ENCODE measurements around the gene SYNE1. TPM values are rescaled to one million over a fixed set of nuclear protein-coding genes. Genes with fewer than 3 reads are reported as not detected.

The SYNE1 gene
- polyA plus RNA-seq, 4 donors = 49.9 to 88.5 (median 86.0) TPM

DNA sequence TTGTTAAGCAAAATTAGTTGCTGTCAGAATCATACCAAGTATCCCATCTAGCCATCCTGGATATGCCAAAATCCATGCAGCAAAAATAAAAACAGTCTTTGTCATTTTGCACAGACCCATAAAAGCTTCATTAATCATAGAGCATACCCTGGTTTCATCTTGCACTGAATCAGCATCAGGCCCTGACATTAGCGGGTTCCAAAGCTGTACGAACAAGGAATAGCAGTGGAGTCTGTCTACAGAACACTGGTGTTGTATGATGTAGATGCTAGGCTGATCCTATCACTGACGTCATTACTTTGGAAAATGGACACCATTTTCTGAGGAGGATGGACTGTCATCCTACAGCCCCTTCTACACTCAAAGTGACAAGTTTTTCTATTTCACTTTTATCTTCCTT, 514.1 kb downstream of the SYNE1 start:
- no peak for DNase-seq (ENCODE audit: low read depth in 4 of 4, low spot score in 3 of 4)

DNA sequence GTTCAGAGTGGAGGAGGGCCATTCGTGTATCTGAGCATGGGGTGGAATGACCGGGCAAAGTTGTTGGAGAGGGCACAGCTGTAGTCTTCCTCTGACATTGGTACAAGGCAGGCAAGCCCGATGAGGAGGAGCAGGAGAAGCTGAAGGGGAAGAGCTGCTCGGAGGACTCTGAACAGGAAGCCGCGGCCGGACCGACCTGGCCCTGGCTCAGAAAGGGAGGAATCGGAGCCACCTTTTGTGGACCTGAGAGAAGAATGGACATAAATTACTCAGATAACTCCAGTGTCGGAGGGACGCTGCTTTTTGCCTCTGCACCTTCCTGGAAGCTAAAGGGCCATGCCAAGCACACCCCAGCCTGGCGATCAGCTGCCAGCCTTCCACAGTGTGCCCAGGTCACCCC, 514.7 kb downstream of the SYNE1 start:
- DNase-seq (ENCODE audit: low read depth in 4 of 4, low spot score in 3 of 4) = no peak

DNA sequence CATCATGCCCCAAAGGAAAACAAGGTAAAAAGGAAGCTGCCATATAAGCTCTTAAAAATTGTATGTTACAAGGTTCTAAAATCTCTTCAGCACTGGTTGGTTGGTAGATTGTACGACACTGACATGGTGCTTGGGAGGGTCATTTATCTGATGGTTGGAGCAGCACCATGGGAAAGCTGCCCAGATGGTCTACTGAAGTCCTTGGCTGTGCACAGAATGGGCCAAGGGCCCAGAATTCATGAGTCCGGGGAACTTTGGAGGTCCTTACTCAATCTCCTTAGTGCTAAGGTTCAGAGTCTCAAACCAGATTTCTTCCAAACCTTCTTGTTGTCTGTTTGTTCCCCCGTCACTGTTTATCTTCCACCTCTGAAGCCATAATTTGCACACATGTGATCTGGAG, 515.3 kb downstream of the SYNE1 start:
- no peak for DNase-seq (ENCODE audit: low read depth in 4 of 4, low spot score in 3 of 4)

DNA sequence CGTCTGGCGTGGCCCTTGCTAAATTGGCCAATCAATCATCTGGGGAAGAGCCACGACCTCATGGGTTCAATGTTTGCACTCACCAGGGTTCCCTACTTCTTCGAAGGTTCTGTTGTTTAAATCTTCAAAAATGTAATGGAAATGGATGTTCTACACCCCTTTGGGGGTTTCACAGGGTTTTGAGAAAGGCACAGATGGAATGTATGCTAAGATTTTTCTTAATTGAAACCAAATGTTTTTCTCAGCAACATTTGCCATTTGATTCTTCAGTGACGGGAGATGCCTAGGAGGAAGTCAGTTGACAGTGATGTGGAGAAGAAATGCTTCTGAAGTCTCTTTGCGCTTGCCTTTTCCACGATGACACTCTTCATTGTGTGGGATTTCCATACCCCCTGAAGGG, 517.3 kb downstream of the SYNE1 start:
- no peak for DNase-seq (ENCODE audit: low read depth in 4 of 4, low spot score in 3 of 4)

DNA sequence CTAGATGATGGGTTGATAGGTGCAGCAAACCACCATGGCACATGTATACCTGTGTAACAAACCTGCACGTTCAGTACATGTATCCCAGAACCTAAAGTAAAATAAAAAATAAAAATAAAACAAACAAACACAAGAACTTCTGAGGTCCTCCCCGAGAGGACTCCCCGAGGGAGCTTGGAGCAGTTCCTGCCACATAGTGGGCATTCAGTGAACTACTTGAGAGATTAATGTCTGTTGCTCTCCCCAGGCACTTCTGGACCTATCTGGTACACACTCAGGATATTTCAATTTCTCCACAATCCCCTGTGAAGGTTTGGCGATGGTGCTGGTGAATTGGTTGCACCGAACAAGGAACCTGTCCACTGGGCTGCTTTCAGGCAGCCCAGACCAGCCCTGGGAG, 518.5 kb downstream of the SYNE1 start:
- no peak for DNase-seq (ENCODE audit: low read depth in 4 of 4, low spot score in 3 of 4)

DNA sequence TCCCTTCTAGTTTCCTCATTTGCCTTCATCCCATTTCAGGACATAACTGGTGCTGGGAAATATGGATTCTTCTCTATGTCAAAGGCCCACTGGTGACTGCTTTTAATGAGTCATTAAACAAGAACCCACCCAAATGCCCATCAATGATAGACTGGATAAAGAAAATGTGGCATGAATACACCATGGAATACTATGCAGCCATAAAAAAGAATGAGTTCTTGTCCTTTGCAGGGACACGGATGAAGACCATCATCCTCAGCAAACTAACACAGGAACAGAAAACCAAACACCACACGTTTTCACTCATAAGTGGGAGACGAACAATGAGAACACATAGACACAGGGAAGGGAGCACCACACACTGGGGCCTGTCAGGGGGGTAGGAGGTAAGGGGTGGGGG, 518.9 kb downstream of the SYNE1 start:
- DNase-seq (ENCODE audit: low read depth in 4 of 4, low spot score in 3 of 4) = no peak

DNA sequence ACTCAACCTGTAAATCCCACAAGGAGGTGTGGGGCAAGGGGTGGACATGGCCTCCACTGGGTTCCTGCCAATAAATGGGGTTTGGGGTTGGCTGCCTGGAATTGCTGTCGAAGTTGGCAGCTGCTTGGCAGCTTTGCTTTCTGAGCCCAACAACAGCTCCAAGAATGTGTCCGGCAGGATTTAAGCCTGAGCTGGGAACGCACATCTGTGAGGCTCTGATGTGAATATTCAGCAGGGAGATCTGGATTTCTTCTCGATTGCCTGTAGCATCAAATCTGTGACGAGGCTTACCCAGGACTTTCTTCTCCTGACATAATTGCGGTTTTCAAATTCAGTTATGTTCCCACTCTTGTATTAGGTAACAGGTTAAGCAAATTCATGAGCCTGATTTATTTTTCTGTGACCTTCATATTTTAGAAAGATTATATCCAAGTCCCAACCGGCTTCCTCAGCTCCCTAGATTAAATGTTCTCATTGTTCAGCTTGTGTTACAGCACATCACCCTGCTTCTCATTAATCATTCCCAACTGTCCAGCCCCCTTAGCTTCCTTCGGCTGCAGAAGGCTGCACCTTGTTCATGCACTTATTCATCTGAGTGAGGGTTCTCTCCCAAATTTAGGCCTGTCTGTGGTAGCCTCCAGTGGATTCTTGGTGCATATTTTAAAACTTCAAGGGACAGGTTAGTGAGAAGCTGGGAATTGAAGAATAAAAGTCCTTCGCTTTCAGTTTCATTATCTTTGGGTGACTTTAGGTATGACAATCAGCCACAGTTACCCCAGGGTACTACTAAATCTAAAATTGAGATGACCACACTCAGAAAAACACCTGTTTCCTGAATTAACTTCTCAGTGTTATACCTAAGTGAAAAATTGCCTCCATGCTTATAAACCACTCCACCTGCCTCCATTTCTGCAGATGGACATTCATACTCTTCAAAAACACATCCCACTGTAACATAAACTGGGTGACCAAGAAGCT, 519.7 kb downstream of the SYNE1 start:
- DNase-seq (ENCODE audit: low read depth in 4 of 4, low spot score in 3 of 4) = no peak

DNA sequence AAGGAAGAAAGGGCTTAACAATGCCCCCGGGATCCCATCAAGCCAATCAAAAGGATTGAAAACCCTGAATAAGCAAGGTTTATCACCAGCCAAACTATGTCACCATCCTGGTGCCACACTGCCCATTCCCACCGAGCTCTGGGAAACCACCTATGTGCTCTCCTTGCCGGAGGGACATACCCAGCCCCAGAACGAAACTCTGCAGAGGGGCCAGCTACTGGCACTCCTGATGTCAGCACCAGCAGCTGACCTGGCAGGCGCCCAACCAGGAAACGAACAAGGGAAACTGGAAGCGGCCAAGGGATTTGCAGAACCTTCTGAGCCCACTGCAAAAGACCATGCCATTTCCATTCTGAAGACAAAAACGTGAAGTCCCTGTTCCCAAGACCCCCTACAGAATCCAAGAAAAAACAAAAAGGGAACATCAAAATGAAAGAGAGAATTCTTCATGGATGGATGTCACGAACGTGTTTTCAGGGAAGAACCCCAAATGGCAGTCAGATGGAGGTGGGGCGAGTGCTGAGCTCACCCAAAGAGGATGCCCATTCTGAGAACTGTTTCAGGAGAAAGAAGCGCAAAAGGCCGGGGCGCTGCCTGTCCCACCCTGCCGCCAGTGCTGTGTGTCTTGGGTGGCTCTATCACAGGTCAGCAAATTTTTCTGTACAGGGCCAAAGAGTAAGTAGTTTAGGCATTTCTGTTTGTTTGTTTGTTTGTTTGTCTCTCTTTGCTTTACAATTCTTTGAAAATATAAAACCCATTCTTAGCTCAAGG, 524.5 kb downstream of the SYNE1 start:
- no peak for DNase-seq (ENCODE audit: low read depth in 4 of 4, low spot score in 3 of 4)

DNA sequence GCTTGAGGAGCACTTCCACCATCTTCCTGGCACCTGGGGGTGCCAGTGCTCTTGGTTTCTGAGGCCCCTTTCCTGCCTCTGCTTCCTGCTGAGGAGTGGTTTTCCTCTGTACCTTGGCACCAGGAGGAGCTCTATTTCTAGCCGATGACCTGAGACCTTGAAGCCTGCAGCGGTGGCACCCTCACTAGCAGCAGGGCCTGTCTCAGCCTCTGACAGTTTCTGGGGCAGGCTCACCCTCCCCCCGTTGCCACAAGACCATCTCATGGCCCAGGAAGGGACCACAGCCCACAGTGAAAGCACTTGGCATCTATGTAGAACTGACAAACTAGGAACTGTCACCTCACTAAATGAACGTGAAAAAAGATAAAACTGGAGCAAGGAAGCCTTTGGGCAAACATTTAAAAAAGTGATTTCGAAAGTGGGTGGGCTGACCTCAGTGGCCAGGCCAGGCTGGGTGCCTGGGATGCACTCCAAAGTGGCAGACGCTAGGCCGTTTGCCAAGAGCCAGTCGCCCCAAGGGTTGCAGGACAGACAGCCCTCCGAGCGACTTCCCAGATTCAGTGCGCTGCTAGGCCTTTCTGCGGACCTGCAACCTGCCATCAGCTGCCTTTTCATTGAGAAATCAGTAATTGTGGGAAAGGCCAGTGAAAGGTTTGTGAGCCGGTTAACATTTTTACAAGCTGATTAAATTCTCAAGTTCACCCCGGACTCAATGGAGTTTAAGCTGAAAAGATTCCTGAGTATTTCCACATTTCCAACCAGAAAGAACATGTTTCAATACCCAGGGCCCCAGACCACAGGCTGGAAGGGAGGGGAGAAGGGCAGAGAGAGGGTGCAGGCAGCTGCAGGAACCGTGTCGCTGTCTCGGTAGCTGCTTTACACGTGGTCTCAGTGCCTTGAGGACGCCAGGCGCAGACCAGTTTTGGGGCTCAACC, 526.0 kb downstream of the SYNE1 start:
- DNase-seq (ENCODE audit: low read depth in 4 of 4, low spot score in 3 of 4) = no peak

DNA sequence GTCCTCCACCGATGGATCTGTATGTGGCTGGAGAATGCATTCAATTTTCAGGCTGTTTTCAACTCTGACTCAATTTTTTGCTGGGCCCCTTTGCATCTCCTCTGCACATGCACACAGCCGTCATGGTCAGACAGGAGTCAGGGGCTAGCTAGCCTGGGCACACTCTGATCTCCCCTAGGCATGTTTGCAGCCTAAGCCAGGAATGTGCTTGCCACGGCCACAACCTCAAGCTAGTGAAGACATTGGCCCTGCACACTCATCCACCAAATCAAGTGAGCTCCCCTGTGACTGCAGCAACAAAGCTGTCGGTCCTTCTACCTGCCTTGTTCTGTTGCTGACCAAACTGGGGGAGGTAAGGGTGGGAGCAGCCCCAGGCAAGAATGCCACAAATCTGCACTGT, 529.2 kb downstream of the SYNE1 start:
- DNase-seq (ENCODE audit: low read depth in 4 of 4, low spot score in 3 of 4) = no peak

DNA sequence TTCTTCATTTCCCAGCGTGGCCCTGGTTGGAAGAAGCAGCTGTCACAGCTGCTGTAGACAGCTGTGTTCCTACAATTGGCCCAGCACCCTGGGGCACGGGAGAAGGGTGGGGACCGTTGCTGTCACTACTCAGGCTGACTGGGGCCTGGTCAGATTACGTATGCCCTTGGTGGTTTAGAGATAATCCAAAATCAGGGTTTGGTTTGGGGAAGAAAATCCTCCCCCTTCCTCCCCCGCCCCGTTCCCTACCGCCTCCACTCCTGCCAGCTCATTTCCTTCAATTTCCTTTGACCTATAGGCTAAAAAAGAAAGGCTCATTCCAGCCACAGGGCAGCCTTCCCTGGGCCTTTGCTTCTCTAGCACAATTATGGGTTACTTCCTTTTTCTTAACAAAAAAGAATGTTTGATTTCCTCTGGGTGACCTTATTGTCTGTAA, 537.0 kb downstream of the SYNE1 start:
- no peak for DNase-seq (ENCODE audit: low read depth in 4 of 4, low spot score in 3 of 4)

DNA sequence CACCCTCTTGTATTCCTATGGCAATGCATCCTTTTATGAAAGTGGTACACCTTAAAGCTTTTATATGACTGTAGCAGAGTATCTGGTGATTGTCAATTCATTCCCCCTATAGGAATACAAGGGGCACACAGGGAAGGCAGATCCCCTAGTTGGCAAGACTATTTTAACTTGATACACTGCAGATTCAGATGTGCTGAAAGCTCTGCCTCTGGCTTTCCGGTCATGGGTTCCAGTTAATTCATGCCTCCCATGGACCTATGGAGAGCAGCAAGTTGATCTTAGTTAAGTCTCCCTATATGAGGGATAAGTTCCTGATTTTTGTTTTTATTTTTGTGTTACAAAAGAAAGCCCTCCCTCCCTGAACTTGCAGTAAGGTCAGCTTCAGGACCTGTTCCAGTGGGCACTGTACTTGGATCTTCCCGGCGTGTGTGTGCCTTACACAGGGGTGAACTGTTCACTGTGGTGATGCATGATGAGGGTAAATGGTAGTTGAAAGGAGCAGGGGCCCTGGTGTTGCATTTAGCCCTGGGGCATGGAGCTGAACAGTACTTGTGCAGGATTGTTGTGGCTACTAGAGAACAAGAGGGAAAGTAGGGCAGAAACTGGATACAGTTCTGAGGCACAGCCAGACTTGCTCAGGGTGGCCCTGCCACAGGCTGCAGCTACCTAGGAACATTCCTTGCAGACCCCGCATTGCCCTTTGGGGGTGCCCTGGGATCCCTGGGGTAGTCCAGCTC, 537.5 kb downstream of the SYNE1 start:
- no peak for DNase-seq (ENCODE audit: low read depth in 4 of 4, low spot score in 3 of 4)

DNA sequence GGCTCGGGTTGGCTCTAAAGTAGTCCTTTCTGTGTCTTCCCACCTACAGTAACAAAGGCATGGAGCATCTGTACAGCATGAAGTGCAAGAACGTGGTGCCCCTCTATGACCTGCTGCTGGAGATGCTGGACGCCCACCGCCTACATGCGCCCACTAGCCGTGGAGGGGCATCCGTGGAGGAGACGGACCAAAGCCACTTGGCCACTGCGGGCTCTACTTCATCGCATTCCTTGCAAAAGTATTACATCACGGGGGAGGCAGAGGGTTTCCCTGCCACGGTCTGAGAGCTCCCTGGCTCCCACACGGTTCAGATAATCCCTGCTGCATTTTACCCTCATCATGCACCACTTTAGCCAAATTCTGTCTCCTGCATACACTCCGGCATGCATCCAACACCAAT, 538.5 kb downstream of the SYNE1 start:
- DNase-seq (ENCODE audit: low read depth in 4 of 4, low spot score in 3 of 4) = no peak

DNA sequence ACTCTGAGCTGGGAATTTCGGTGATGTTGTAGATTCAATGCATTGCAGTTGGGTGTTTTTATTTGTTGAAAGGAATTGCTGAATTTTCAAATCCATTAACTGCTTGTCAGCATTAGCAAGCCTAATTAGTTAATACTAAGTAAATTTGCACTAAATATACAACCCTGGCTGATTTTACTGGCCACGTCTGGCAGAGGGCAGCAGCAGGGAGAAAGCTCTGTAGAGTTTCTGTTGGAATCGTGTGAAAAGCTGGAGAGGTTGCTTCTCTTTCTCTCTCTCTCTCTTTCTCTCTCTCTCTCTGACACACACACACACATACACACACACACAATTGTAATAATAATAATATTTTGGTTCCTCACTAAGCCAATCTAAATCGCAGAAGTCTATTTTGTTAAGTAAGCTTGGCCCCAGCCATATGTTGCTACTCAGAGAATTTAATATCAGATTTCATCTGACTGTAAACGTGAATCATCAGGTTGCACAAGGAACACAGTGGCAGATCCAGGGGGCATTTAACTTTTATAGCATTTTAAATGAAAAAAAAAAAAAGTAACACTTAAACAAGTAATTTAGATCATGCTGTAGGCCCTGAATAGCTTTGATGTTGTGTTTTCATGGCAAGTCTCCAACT, 540.2 kb downstream of the SYNE1 start:
- no peak for DNase-seq (ENCODE audit: low read depth in 4 of 4, low spot score in 3 of 4)

DNA sequence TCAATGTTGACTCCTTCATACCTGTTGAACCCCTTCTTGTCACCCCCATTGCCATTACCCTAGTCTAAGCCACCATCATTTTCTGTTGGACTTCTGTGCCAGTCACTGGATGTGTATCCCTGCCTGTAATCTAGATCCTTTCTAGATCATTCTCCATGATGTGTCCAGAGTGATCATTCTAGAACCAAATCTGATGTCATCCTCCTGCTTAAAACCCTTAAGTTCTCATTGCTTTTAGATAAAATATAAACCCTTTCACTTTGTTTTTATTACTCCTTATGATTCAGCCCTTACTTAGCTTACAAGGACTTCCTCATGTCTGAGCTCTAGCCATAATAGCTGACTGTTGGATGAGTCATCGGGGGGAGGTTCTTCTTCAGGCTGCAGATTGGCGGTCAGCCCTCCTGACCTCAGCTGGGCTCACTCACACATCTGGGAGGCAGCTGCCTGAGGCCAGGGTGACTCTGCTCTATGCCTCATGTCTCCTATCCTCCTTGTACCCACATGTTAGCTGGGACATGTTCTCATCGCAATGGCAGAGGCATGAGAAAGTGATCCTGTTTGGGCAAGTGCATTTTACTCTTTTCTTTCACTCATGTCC, 542.1 kb downstream of the SYNE1 start:
- DNase-seq (ENCODE audit: low read depth in 4 of 4, low spot score in 3 of 4) = no peak

DNA sequence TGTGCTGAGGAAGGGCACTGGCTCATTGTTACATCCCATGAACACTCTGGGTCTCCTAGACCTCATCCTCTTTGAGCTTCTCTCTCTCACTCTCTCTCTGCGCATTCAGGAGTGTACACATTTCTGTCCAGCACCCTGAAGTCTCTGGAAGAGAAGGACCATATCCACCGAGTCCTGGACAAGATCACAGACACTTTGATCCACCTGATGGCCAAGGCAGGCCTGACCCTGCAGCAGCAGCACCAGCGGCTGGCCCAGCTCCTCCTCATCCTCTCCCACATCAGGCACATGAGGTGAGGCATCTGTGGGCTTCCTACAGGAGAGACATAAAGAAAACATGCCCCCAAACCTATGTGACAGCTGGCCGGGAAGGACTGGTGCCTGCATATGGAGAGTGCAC, 542.9 kb downstream of the SYNE1 start:
- no peak for DNase-seq (ENCODE audit: low read depth in 4 of 4, low spot score in 3 of 4)

DNA sequence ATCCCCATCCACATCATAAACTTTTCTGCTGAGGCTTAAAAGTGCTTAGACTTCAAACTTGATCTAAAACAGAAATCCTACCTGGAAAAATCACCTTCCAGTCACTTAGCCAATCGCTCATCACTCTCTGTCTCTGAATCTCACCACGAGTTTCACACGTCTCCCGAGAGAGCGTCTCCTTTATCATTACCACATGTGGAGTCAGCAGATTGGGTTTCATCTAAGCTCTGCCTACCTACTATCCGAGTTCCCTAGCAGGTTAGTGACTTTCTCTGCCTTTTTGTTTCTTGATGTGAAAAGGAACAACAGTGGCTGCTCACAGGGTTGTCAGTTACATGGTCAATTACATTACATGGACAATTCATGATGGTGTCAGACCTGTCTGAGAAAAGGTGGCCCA, 543.5 kb downstream of the SYNE1 start:
- no peak for DNase-seq (ENCODE audit: low read depth in 4 of 4, low spot score in 3 of 4)

DNA sequence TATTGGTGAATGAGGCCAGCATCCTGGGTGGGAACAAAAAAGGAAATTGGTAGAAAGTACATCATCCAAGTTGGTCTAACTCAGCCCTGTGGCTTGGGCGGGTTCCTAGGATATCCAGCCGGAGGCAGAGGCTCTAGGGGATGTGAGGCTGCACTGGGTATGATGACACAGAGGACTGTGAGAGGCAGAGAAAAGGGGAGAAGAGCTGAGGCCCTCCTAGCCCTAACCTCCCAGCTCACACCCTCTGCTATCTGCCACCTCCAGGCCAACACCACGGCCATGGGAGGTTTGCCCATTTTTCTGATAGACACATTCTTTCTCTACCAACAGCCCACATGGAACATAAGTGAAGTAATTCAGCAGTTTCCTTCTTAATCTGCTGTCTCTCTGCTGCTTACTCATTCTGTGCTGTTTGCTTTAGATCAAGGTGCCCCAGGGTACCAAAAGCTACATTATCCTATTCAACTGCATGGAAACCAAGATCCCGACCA, 545.3 kb downstream of the SYNE1 start:
- no peak for DNase-seq (ENCODE audit: low read depth in 4 of 4, low spot score in 3 of 4)

DNA sequence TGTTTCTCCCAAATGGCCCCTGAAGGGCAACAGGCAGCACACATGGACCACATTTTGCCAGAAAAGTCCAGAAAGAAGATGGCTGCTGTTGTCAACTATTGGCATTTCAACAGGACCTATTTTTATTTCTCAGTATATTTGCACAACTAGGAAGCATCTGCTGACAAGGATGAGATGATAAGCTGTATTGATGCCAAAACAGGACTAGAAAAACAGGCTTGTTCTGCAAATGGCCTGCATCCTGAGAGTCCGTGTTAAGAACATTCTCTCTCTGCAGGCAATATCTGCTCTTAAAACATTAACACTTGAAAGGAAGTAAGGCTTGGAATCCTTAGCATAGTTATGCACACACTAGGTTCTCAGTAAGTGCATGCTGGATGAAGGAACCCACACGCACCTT, 546.0 kb downstream of the SYNE1 start:
- DNase-seq (ENCODE audit: low read depth in 4 of 4, low spot score in 3 of 4) = no peak
